HepG2 (cell line): Measurements from ENCODE around the gene BLVRB. TPM values are rescaled to one million over a fixed set of nuclear protein-coding genes. Genes with fewer than 3 reads are reported as not detected.

Experiments used
- ARID4A ChIP-seq: sonication (generic); formaldehyde crosslinking; IDR thresholded peaks from 2 replicates; pipeline ENCODE4 v1.5.0; 2020; ENCODE audit warnings: mild to moderate bottlenecking, missing genetic modification reagents, borderline replicate concordance
- CEBPB ChIP-seq: IDR thresholded peaks from 2 replicates; pipeline ENCODE4 v1.6.1; 2011; ENCODE audit warnings: low read depth, low read length, improper control_type of control experiment, borderline replicate concordance
- CHD4 ChIP-seq: fragments of 200-600 bp; sonication (generic); IDR thresholded peaks from 2 replicates; pipeline ENCODE4 v1.7.0; 2017; ENCODE audit warnings: mild to moderate bottlenecking, low read length, borderline replicate concordance
- FOSL1 ChIP-seq: sonication (generic); formaldehyde crosslinking; IDR thresholded peaks from 2 replicates; pipeline ENCODE4 v1.9.0; 2021; ENCODE audit warnings: missing genetic modification reagents, borderline replicate concordance
- FOXO1 ChIP-seq: sonication (generic); formaldehyde crosslinking; IDR thresholded peaks from 2 replicates; pipeline ENCODE4 v1.4.0; 2020; ENCODE audit warnings: missing genetic modification reagents
- HES4 ChIP-seq: sonication (generic); formaldehyde crosslinking; IDR thresholded peaks from 2 replicates; pipeline ENCODE4 v1.9.0; 2021; ENCODE audit warnings: mild to moderate bottlenecking, missing genetic modification reagents, borderline replicate concordance
- HOXA5 ChIP-seq: sonication (generic); formaldehyde crosslinking; IDR thresholded peaks from 2 replicates; pipeline ENCODE4 v1.4.0; 2020; ENCODE audit warnings: missing genetic modification reagents
- KDM1A ChIP-seq: IDR thresholded peaks from 2 replicates; pipeline ENCODE4 v1.6.1; 2016; ENCODE audit warnings: missing compliant biosample characterization
- NR0B2 ChIP-seq: sonication (generic); formaldehyde crosslinking; IDR thresholded peaks from 2 replicates; pipeline ENCODE4 v1.4.0; 2020; ENCODE audit warnings: mild to moderate bottlenecking, missing genetic modification reagents
- RCOR2 ChIP-seq: IDR thresholded peaks from 2 replicates; pipeline ENCODE4 v1.6.1; 2016; ENCODE audit warnings: missing biosample characterization, missing genetic modification reagents
- SOX6 ChIP-seq, 2 experiments: fragments of 450-650 bp in 1 of 2; sonication (generic) in 1 of 2; formaldehyde crosslinking in 1 of 2; IDR thresholded peaks; 2 replicates each; pipeline versions ENCODE4 v1.4.0 to v1.6.1; 2017 to 2020; ENCODE audit warnings: antibody characterized with exemption in 1 of 2, mild to moderate bottlenecking in 1 of 2, missing genetic modification reagents in 1 of 2
- TEF ChIP-seq: sonication (generic); formaldehyde crosslinking; IDR thresholded peaks from 2 replicates; pipeline ENCODE4 v1.5.0; 2020; ENCODE audit warnings: missing genetic modification reagents
- ZBTB14 ChIP-seq: sonication (generic); formaldehyde crosslinking; IDR thresholded peaks from 2 replicates; pipeline ENCODE4 v1.4.0; 2020; ENCODE audit warnings: missing genetic modification reagents
- ZMYM2 ChIP-seq: sonication (generic); formaldehyde crosslinking; IDR thresholded peaks from 2 replicates; pipeline ENCODE4 v1.8.0; 2022; ENCODE audit warnings: mild to moderate bottlenecking, missing genetic modification reagents
- ZNF253 ChIP-seq: sonication (generic); formaldehyde crosslinking; IDR thresholded peaks from 2 replicates; pipeline ENCODE4 v1.8.0; 2022; ENCODE audit warnings: mild to moderate bottlenecking, missing genetic modification reagents, borderline replicate concordance
- ZNF891 ChIP-seq: sonication (generic); formaldehyde crosslinking; IDR thresholded peaks from 2 replicates; pipeline ENCODE4 v1.5.0; 2020; ENCODE audit warnings: mild to moderate bottlenecking, missing genetic modification reagents
- ZSCAN29 ChIP-seq: sonication (generic); formaldehyde crosslinking; conservative IDR thresholded peaks from 2 replicates; pipeline ENCODE4 v1.4.0; 2020; ENCODE audit warnings: mild to moderate bottlenecking, missing genetic modification reagents
- polyA plus RNA-seq, 8 experiments: library from polyadenylated mRNA; depleted of rRNA in 3 of 8; stranded (reverse) in 7 of 8; unstranded in 1 of 8; fragments of >200 nt; fragmentation: Illumina TruSeq in 4 of 8; extraction: Trizol in 4 of 8; gene quantifications; 2 replicates each; pipeline versions ENCODE4 v1.2.1 to v1.2.3, GENCODE V29; 2011 to 2016; ENCODE audit warnings: low read depth in 4 of 8, missing spikeins in 1 of 8, mixed read lengths in 1 of 8; ENCODE audit not compliant: insufficient read depth in 1 of 8
- total RNA-seq, 5 experiments: library from RNA; depleted of rRNA; stranded (reverse); fragments of >200 nt; fragmentation: Illumina TruSeq; extraction: Trizol; gene quantifications; 2 replicates each; pipeline ENCODE4 v1.2.3, GENCODE V29; 2016; ENCODE audit warnings: low read depth in 1 of 5
- TF ChIP-seq, protein P1 (sequence below), 2 experiments: sonication (generic) in 1 of 2; formaldehyde crosslinking in 1 of 2; IDR thresholded peaks; 2 replicates each; pipeline versions ENCODE4 v1.4.0 to v1.6.1; 2018 to 2020; ENCODE audit warnings: missing genetic modification reagents in 2 of 2, borderline replicate concordance in 1 of 2, low read depth in 1 of 2, mild to moderate bottlenecking in 1 of 2, missing biosample characterization in 1 of 2
- TF ChIP-seq, protein P2 (sequence below): IDR thresholded peaks from 2 replicates; pipeline ENCODE4 v1.6.1; 2016; ENCODE audit warnings: mild to moderate bottlenecking

BLVRB gene
- total and polyA plus RNA-seq, 2 of the 13 experiments (the other 11 are each of a cell fraction or from before 2014, with no cell fraction given): 25.9 to 51.4 TPM

GRCh38 chr19:40465025-40465556, 454 bp downstream of the BLVRB start (continued):
- no peak for TF ChIP-seq ARID4A (CRISPR knock-in tag)
- TF ChIP-seq FOXO1 (CRISPR knock-in tag): no peak
- 0 out of 2 replicates have a peak, but pooled peaks have one; percentile 32 for TF ChIP-seq TEF (CRISPR knock-in tag)
- peak; percentile 51; the same call in 1 of the 2 replicates for TF ChIP-seq ZMYM2 (CRISPR knock-in tag)
- TF ChIP-seq CEBPB: peak; percentile 70; the same call in 1 of the 2 replicates
- TF ChIP-seq ZBTB14: no peak
- no peak for TF ChIP-seq ZSCAN29 (CRISPR knock-in tag)
- TF ChIP-seq KDM1A (CRISPR knock-in tag): peak; percentile 93
- peak; percentile 59; the same call in 1 of the 2 replicates for TF ChIP-seq ZNF891
- peak; percentile 58; the same call in 1 of the 2 replicates for TF ChIP-seq RCOR2 (CRISPR knock-in tag)
- TF ChIP-seq, protein P1, sequence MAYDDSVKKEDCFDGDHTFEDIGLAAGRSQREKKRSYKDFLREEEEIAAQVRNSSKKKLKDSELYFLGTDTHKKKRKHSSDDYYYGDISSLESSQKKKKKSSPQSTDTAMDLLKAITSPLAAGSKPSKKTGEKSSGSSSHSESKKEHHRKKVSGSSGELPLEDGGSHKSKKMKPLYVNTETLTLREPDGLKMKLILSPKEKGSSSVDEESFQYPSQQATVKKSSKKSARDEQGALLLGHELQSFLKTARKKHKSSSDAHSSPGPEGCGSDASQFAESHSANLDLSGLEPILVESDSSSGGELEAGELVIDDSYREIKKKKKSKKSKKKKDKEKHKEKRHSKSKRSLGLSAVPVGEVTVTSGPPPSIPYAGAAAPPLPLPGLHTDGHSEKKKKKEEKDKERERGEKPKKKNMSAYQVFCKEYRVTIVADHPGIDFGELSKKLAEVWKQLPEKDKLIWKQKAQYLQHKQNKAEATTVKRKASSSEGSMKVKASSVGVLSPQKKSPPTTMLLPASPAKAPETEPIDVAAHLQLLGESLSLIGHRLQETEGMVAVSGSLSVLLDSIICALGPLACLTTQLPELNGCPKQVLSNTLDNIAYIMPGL (CRISPR knock-in tag; IDR thresholded peaks at IDR 0.05; ENCODE audit: borderline replicate concordance in 1 of 2, low read depth in 1 of 2): no peak
- TF ChIP-seq SOX6 (IDR thresholded peaks at IDR 0.05): no peak
- TF ChIP-seq SOX6 (CRISPR knock-in tag; IDR thresholded peaks at IDR 0.05): 0 out of 2 replicates have a peak, but pooled peaks have one; percentile 9
- peak; percentile 74 for TF ChIP-seq CHD4
- peak; percentile 36; the same call in 1 of the 2 replicates for TF ChIP-seq NR0B2
- TF ChIP-seq HES4 (CRISPR knock-in tag): no peak
- TF ChIP-seq FOSL1 (CRISPR knock-in tag): no peak
- peak; percentile 64; the same call in 1 of the 2 replicates for TF ChIP-seq ZNF253 (CRISPR knock-in tag)
- no peak for TF ChIP-seq HOXA5 (CRISPR knock-in tag)
- TF ChIP-seq, protein P2, sequence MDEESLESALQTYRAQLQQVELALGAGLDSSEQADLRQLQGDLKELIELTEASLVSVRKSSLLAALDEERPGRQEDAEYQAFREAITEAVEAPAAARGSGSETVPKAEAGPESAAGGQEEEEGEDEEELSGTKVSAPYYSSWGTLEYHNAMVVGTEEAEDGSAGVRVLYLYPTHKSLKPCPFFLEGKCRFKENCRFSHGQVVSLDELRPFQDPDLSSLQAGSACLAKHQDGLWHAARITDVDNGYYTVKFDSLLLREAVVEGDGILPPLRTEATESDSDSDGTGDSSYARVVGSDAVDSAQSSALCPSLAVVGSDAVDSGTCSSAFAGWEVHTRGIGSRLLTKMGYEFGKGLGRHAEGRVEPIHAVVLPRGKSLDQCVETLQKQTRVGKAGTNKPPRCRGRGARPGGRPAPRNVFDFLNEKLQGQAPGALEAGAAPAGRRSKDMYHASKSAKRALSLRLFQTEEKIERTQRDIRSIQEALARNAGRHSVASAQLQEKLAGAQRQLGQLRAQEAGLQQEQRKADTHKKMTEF (CRISPR knock-in tag): no peak
